KG1 (cell line): ENCODE data around the gene SEZ6L2.
"Not testable (repeated sequence)": the region's sequence is repeated elsewhere in the genome, so short reads cannot be mapped to it uniquely, and the experiment has no call there.

Source experiments
- DNase-seq: peaks from one replicate; lab custom pipeline; 2025; lab: John Stamatoyannopoulos, UW

SEZ6L2 gene

DNA sequence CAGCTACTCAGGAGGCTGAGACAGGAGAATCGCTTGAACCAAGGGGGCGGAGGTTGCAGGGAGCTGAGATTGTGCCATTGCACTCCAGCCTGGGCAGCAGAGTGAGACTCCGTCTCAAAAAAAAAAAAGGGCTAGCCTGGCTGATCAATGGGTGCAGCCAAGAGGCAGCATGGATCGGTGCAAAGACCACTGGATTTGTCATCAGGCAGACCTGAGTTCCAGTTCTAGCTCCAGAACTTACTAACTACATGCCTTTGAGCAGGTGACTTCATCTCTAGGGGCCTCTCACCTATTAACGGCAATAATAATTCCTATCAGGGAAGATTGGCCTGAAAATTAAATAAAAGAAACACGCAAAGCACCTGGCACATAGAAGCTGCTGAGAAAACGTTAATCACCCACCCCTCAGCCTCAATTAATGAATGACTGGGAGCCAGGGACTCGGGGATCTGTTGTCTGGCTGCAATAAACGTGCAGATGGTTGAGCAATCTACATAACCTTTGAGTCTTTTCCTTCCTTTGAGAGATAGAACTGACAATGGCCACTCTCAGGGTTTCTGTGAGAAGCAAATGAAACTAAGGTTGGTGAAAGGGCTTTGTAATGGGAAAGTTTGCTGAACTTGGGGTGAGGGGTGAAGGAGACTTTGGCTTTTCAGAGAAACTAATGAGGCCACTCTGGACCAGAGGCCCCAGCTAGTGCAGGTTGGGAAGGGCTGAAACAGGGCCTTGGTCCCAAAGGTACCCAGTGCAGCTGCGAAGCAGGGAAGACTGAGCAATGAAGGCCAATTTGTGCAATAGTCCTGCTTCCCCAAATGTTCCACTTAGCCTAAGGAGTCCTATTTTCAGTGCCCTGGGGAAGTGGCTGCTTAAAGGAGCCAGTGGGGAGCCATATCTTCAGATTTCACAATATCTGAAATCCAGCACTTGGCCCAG is 7.6 kb downstream of the SEZ6L2 start:
- DNase-seq: no peak

DNA sequence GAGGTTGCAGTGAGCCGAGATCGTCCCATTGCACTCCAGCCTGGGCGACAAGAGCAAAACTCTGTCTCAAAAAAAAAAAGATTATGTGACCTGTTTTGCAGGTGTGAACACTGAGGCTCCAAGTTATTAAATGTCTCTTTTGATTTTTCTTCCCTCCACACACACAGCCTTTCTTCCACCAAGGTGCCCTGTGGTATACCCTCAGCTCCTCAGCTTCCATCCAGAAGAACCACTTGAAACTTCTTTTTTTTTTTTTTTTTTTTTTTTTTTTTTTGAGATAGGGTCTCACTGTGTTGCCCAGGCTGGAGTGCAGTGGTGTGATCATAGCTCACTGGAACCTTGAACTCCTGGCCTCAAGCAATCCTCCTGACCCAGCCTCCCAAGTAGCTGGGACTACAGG is 10.0 kb downstream of the SEZ6L2 start:
- DNase-seq: not testable (repeated sequence)

DNA sequence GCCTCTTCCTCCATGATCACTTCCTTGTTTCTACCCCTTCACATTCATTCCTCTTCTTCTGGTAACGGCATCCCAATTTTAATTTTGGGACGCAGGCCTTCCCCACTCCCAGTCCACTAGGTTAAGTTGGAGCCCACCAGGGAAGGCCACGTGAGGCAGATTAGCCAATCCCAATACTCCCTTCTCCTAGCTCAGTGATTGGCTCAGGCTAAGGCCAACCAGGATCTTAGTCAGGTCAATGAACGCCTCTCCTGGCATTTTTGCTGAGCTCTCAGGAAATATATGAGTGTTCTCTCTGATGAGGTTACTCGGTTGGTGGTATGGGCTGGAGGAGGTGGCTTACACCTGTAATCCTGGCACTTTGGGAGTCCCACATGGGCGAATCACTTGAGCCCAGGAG is 15.4 kb downstream of the SEZ6L2 start:
- DNase-seq: no peak

DNA sequence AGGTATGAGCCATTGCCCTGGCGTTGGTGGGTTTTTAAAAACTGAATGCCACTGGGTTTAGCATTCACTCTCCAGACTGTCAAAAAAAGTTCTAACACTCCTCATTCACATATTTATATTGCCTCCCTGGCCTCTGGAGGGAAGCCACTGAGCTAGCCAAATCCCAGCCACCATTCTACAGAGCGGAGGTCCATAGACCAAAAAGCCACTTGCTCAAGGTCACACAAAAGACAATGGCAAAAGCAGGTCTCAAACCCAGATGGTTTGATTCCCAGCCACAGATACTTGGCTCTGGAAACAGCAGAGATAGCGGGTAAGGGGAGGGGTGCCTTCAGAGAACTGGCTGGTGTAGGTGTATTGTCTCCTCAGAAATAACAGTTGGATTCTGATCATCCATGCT is 18.3 kb downstream of the SEZ6L2 start:
- no peak for DNase-seq

GRCh38 chr16:29878172-29878571 is 21.2 kb downstream of the SEZ6L2 start:
- no peak for DNase-seq

GRCh38 chr16:29877266-29877961 is 21.9 kb downstream of the SEZ6L2 start:
- no peak for DNase-seq

- DNase-seq: no peak
Observed at GRCh38 chr16:29876594-29877249, 22.6 kb downstream of the SEZ6L2 start.

DNA sequence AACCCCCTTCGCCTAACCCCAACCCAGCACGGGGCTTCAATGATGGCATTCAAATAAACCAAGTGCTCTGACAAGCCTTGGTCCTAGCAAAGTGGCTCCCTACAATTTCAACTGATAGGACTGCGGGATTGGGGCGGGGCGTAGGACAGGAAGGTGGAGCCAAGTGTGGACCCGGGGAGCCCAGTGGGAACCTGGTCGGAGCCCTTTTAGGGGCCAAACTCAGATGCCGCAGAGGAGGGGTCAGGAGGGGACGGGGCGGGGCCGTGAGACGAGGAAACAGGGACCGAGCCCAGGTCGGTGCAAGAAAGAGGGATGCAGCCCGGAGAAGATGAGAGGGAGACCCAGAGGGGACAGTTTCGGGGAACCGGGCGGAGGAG is 23.1 kb downstream of the SEZ6L2 start:
- DNase-seq: no peak

- DNase-seq: no peak
Observed at GRCh38 chr16:29875206-29875605, 24.1 kb downstream of the SEZ6L2 start.

- no peak for DNase-seq
Observed at GRCh38 chr16:29873319-29873718, 26.0 kb downstream of the SEZ6L2 start.

- no peak for DNase-seq
Observed at GRCh38 chr16:29871822-29872546, 27.4 kb downstream of the SEZ6L2 start.

- not testable (repeated sequence) for DNase-seq
Observed at GRCh38 chr16:29869067-29869466, 30.3 kb downstream of the SEZ6L2 start.

- no peak for DNase-seq
Observed at GRCh38 chr16:29868396-29869009, 30.8 kb downstream of the SEZ6L2 start.

DNA sequence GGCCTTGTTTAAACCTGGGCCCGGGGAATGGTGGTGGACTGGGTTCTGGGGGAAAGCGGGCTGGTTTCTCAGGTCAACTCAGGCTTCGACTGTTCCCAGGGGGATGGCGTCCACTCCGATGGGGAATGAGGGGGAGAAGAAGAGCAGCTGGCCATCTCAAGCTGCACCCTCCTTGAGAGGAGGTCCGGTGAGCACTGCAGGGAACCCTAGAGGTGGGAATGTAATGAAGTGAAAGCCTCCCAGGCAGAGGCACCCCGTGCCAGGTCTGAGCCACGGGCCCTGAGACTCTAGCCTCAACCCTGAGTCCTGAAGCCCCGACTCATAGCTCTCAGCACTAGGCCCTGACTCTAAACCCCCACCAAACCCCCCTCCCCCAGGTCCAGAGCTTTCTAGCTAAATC is 35.1 kb downstream of the SEZ6L2 start:
- no peak for DNase-seq

DNA sequence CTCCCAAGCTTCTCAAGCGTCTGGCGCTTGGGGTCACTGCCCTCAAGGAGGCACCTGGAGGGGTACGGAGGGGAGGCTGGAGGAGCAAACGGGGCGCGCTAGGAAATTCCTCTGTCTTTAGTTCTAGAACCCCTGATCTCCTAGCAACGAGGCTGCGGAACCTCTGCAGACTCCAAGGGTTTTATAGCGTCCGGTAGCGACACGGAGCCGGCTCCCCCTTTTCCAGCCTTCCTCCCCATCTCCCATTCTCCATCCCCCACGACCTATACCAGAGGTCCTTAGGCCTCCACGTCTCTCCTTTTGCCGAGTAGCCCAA is 35.7 kb downstream of the SEZ6L2 start:
- no peak for DNase-seq

GRCh38 chr16:29862884-29863668 is 36.3 kb downstream of the SEZ6L2 start, which contains the start of gene CDIPT:
Gene CDIPT (minus strand): TSS chr16:29863226. CDS start chr16:29862857, 369 bp downstream.
- DNase-seq: peak; percentile 97

- no peak for DNase-seq
Observed at GRCh38 chr16:29862383-29862883, 36.9 kb downstream of the SEZ6L2 start.

DNA sequence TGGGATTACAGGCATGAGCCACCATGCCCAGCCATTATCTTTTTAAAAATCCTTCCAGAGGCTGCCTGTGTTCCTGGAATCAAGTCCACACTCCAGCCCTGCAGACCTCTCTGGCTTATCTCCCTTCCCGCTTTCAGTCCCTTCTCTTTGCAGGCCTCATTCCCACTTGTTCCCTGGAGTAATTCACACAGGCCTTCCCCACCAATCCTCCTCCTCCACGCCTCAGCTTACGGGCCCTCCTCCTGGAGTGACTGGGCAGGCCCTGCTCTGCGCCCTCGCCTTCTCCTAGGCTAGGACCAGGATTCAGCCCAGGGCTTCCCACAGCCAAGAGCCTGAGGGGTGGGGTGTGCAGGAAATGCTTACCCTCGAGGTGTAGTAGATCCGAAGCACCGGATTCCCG is 39.1 kb downstream of the SEZ6L2 start:
- no peak for DNase-seq

- no peak for DNase-seq
Observed at GRCh38 chr16:29858974-29859373, 40.4 kb downstream of the SEZ6L2 start.

DNA sequence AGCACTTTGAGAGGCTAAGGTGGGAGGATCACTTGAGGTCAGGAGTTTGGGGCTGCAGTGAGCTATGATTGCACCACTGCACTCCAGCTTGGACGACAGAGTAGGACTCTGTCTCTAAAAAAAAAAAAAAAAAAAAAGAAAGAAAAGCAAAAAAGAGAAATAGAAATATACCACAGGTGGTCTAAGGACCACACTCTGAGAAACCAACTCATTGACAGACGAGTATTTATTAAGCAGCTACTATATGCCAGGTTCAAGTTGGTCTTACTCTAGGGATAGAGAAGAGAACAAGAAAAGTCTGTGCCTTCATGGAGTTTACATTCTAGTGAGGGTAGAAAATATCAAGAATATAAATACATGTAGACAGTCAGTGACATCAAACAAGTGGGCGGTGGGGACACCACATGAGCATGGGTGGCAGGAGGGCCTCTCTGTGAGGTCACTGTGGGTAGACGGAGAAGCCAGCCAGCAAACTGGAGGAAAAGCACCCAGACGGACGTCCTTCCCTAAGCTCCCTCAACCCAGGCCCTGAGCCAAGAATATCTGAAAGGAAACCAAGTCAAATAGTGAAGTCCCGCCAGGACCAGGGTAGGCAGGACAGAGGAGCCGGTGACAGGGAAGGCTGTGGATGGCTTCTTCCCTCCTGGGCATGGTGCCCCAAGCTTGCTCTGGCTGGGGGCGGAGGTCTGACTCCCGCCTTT is 41.1 kb downstream of the SEZ6L2 start:
- no peak for DNase-seq
